NCI-H1092 (cell line): Measurements from ENCODE around the gene FTO.

ENCODE experiments used
- DNase-seq: peaks from one replicate; lab custom pipeline; 2025; lab: John Stamatoyannopoulos, UW

FTO gene

DNA sequence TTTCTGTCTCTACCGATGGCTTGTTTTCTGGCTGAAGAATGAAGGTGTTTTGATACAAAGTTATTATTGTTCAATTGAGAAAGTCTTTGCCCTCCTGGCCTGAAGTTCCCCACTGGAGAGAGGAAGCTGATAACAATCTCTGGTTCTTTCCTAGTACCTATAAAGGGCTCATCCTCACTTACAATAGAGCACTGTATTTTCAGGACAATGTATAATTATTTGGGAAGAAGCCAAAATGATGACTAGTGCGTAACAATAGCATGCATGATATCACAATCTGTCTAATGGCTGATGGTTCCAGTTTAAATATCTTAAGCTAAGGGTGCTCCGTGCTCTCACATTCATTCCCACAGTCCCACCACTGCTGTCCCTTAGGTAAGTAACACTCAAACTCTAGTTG lies 351.9 kb downstream of the FTO start:
- no peak for DNase-seq

- no peak for DNase-seq
Measured at GRCh38 chr16:54056921-54057320, 353.0 kb downstream of the FTO start.

DNA sequence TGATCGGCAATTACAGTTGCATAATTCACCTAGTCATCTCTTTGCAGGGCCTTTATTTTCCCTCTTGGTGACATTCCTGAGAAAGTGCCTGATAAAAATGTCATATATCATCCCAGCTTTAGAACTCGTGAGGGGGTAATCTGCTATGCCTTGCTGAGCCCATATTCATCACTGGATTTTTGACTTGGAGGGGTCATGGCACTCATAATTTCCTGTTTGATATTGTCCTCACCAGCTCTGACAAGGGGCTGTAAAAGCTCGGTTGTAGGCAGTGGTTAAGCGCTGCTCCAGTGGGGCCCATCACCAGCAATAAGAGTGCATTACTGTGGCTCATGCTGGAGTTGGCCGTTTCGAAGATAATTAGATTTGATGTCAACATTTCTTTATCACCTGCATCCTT lies 355.4 kb downstream of the FTO start:
- DNase-seq, result no peak

DNA sequence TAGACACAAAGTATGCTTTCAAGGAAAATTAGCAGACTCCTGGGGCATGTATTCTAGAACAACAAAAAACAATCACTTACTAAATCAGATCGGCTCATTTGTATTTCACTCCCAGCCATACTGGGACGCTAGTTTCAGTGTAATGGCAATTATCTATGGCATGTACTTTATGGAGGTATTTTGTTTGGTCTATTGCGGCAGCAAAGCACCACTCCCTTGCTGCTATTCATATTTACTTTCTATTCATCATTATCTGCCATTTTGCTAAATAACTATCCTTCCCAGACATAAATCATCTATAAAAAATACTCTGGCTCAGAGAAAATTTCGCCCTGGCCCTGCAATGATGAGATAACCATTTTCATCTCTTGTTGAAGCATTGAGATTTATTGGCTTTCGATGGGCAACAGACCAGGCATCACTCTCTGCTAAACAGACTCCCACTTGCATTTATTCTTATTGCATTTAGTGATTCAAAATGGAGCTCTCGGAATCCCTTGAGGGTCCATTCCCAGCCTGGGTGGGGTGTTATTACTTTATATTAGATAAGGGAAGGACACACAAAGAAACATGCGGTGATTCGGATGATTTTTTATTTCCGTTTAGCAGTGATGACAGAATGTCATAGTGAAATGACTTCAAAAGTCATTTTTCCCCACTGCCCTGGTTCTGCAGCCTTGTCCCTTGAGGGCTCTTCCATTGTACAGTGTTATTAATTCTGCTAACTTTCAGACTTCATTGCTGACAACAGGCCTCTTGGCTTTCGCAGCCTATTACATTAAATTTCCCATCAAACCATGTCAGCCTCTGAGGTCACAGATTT lies 356.9 kb downstream of the FTO start:
- DNase-seq, result no peak

DNA sequence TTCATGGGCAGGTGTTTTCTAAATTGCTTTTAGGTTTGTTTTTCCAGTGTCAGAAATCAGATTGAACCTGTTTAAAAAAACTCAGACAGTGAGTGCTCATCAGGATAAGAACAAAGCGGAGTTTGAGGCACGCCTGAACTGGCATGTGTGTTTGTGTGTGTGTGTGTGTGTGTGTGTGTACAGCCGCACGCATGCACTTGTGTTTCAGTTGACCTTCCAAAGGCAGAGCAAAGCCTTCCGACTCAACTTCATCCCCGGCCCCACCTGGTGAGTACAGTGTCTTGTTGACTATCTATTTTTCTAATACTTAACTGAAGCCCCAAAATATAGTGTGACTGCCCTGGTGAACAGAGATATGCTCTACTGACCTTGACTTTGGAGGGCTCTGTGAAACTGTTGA lies 357.5 kb downstream of the FTO start:
- no peak for DNase-seq

- DNase-seq, result no peak
Measured at GRCh38 chr16:54062361-54063278, 358.7 kb downstream of the FTO start.

DNA sequence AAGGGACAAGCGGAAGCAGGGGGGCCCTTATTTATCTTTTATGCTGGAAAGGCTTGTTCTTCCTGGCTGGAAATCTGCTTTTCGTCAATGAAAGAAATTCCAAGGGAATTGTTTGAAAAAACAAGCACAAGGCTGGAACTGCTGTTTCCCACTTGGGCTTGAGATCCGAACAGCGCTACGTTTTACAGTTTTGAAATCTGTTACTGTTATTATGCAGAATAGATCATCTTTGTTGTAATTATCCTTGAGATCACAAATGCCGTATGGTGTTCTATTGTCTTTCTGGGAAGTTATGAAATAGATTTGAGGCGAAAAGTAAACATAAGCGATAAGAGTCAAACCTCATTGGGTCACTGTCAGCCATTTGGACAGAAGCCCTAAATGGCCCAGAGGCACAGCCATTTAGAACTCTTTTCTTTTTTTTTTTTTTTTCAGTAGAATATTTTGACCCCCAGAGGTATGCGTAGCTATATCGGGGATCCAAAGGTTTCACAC lies 359.4 kb downstream of the FTO start:
- no peak for DNase-seq

GRCh38 chr16:54066451-54067105 lies 362.6 kb downstream of the FTO start:
- DNase-seq, result no peak

DNA sequence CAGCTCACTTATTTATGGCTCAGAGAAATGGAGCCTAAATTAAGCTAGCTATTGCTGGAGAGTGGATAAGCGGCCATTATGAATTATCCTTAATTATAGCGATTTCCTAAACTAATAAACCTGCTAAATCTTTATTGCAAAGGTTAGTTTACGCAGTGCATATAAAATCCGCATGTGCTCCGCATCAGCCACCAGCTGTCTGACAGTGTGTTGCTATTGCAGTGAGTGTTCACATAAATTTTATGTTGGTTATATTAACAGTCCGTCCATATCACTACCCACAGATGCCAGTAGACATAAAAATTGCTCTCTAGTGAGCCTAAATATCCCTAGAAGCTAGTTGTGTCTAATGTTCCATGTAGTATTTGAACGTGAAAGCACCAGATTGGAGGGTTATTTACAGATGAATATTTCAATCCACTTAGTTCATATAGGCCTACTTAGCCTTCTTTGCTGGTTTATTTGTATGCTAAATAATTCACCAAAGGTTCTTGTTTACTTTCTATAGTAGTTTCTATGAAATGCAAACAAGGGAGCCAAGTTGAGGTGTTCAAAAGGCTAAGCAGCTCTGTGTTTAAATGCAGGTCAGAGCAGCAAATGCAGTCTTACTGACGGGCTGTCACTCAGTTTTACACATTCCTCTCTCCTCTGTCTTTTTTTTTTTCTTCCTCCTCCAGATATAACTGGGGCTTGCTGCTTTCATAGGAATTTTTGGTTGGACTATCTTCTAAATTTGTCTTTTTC lies 363.5 kb downstream of the FTO start:
- no peak for DNase-seq

GRCh38 chr16:54068212-54068611 lies 364.3 kb downstream of the FTO start:
- DNase-seq, result no peak

DNA sequence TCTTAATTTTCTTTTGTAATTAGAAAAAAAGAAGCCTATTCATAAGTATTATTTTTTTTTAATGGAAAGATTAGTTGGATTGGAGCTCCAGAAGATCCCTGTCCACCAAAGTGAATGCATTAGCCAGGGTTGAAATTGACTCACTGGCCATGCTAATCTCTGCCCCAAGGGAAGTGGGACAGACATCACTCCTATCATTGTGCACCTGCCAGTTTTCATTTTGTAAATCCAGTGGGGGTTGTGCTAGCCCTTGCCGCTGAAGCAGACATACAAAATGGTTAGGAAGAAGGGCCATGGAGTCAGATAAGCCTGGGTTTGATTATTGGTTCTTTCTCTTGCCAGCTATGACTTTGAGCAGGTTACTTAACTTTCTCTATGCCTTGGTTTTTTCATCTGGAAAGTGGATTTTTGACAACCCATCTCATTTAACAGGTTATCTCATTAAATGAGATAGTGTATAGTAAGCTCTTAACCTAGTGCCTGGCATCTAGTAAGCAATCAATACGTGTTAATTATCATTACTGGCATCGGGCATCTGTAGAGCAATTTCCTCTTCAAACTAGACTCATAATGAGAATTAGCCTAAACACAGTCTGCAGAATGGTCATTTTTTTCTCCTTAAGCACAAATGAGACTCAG lies 365.8 kb downstream of the FTO start:
- DNase-seq, result no peak

DNA sequence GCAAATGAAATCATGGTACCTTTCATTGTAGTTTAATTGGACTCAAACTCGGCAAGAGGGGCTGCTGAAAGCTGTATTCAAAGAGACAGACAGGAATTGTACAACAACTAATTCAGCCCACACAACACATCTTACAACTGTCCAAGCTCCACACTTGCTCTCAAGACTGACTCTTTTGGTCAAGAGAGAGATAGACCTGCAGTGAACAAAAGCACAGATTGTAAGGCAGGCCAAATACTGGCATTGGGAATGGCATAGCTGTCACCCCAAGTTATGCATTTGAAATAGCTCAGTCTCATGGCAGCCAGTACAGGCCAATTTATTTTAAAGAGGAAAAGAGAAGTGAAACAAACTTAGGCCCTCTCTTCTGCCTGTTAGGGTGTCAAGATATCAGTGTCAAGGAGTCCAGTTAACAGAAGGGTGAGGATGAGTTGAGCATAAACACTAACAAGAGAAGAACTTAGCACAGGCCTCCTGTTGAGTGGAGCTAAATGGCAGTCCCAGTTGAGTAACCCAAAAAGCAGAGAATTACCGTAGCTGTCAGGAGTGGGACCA lies 366.9 kb downstream of the FTO start:
- no peak for DNase-seq

DNA sequence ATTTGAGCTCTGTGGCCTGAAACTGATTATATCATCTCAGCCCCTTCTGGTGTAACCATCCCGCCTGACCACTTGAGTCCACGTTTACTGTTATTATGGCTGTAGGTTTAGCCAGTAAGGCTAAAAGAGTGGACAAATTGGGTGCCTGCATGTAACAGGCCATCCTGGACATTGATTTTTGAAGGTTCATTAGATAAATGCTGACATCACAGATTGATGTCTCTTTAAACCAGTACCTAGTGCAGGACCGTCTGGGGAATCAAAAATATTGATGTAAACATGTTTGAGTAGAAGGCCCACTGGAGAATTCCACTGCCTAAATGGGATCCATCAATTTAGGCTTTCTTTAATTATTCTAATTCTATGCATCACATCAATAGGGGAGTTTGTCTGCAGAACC lies 367.6 kb downstream of the FTO start:
- DNase-seq, result no peak

GRCh38 chr16:54072237-54072636 lies 368.3 kb downstream of the FTO start:
- DNase-seq, result no peak

GRCh38 chr16:54073356-54073755 lies 369.4 kb downstream of the FTO start:
- DNase-seq, result no peak

DNA sequence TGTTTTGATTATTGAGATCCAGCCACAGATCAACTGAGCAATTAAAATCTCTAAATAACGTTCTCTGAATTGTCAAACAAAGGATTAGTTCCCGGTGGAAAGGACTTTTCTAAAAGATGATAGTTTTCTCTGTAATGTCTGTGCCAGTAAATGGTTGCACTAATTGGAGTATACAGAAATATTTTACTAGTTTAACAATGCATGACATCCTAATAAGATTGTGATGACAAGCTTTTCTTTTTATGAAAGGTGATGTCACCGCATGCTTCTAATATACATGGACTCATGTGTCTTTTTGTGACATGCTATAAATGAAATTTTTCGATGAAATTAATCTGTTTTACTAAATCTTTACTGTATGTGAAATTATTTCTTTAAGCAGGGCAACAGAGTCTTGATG lies 371.5 kb downstream of the FTO start:
- DNase-seq, result no peak

GRCh38 chr16:54076006-54076504 lies 372.1 kb downstream of the FTO start:
- DNase-seq, result no peak

GRCh38 chr16:54077050-54077821 lies 373.3 kb downstream of the FTO start:
- no peak for DNase-seq

DNA sequence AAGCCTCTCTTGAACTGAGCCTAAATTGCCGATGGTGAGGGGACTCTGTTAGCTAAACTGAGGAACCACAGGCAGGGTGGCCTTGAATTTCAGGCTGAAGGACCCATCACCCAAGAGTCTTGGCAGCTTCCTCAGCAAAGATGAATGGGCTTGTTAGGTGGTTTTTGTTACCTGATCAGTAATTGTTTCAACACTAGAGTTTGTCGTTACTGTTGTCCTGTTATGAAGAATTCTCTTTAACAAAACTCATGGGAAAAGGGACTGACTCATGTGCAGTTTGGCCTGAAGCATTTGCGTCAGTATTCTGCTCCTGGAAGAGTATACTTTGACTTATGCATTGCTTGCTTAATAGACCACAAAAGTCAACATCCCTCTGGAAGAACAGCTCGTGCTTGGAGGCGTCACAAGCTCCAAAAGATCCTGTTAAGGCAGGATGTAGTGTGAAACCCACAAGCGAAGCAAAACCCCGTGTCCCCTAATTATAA lies 376.6 kb downstream of the FTO start:
- no peak for DNase-seq

DNA sequence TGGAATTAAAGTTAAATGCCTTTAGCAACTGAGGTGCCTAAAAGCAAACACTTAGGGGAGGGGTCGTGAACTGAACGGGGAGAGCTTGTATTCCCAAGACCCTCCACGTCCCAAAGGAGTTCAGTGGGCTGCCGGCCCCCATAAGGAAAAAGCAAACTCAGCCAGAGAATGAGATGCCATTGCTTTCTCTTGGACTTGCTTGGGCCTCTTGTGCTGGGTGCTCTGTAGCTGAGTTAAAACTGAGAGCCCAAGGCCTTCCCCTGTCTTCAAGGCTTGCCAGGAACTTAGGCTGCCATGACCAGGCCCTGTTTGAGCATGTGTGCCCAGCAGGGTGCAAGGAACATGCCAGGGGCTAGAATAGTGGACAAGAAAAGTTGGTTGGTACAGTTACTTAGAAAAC lies 382.8 kb downstream of the FTO start:
- DNase-seq, result no peak
